Neuronal stem cell (in vitro differentiated cells): Measurements from ENCODE around the gene RAD51B.
A peak's percentile ranks its signal among the peaks of the same experiment; 100 is the strongest.

Source experiments
- DNase-seq: peaks from one replicate; pipeline ENCODE4 v3.0.0-alpha.2; 2013; ENCODE audit warnings: low spot score
- H2AFZ ChIP-seq: one replicate; pipeline ENCODE4 v1.6.1; 2013; ENCODE audit warnings: mild to moderate bottlenecking, low read length, inconsistent platforms
- H2AK5ac ChIP-seq: 2 replicates; pipeline ENCODE4 v1.6.1; 2013; ENCODE audit warnings: low read depth, mild to moderate bottlenecking, inconsistent platforms, low read length, moderate library complexity, mixed read lengths
- H2BK120ac ChIP-seq: 2 replicates; pipeline ENCODE4 v1.6.1; 2013; ENCODE audit warnings: low read depth, mild to moderate bottlenecking, inconsistent platforms, low read length, moderate library complexity, mixed read lengths
- H2BK12ac ChIP-seq: one replicate; pipeline ENCODE4 v1.6.1; 2013; ENCODE audit warnings: low read length, inconsistent platforms
- H2BK15ac ChIP-seq: 2 replicates; pipeline ENCODE4 v1.6.1; 2013; ENCODE audit warnings: mild to moderate bottlenecking, low read length, inconsistent platforms, mixed read lengths
- H2BK5ac ChIP-seq: one replicate; pipeline ENCODE4 v1.6.1; 2013; ENCODE audit warnings: inconsistent platforms, mild to moderate bottlenecking, low read length, moderate library complexity
- H3K14ac ChIP-seq: one replicate; pipeline ENCODE4 v1.6.1; 2013; ENCODE audit warnings: low read length, inconsistent platforms
- H3K18ac ChIP-seq: 2 replicates; pipeline ENCODE4 v1.6.1; 2013; ENCODE audit warnings: low read length, inconsistent platforms
- H3K23ac ChIP-seq: 2 replicates; pipeline ENCODE4 v1.6.1; 2013; ENCODE audit warnings: low read depth, mild to moderate bottlenecking, mixed read lengths, low read length, inconsistent platforms; ENCODE audit not compliant: poor library complexity
- H3K27ac ChIP-seq: replicated peaks from 3 replicates; pipeline ENCODE4 v1.5.1; 2013; ENCODE audit warnings: low read length, inconsistent platforms
- H3K27me3 ChIP-seq, 3 experiments: 2 replicates each; pipeline ENCODE4 v1.6.1; 2013; ENCODE audit warnings: low read length in 3 of 3, mild to moderate bottlenecking in 2 of 3, inconsistent platforms in 1 of 3, low read depth in 1 of 3, mixed read lengths in 1 of 3, moderate library complexity in 1 of 3; ENCODE audit not compliant: control insufficient read depth in 3 of 3, insufficient read depth in 3 of 3
- H3K36me3 ChIP-seq, 2 donors: replicated peaks in 1 of 2; 2 replicates each; pipeline ENCODE4 v1.6.1; 2013; ENCODE audit warnings: low read length in 2 of 2; ENCODE audit not compliant: control insufficient read depth in 2 of 2, insufficient read depth in 2 of 2
- H3K4ac ChIP-seq: 2 replicates; pipeline ENCODE4 v1.6.1; 2013; ENCODE audit warnings: inconsistent platforms, mild to moderate bottlenecking, low read length, moderate library complexity
- H3K4me1 ChIP-seq, 2 donors: 1 replicate in 1 of 2; 2 replicates in 1 of 2; pipeline ENCODE4 v1.6.1; 2013; ENCODE audit warnings: low read length in 2 of 2, low read depth in 1 of 2; ENCODE audit not compliant: control insufficient read depth in 2 of 2, insufficient read depth in 1 of 2
- H3K4me2 ChIP-seq: one replicate; pipeline ENCODE4 v1.6.1; 2013; ENCODE audit warnings: mild to moderate bottlenecking, low read length, inconsistent platforms; ENCODE audit not compliant: insufficient read depth, poor library complexity, severe bottlenecking
- H3K4me3 ChIP-seq, 2 donors: 2 replicates each; pipeline ENCODE4 v1.5.1; 2013; ENCODE audit warnings: low read length in 2 of 2, mild to moderate bottlenecking in 2 of 2, inconsistent platforms in 1 of 2, moderate library complexity in 1 of 2
- H3K79me1 ChIP-seq: one replicate; pipeline ENCODE4 v1.6.1; 2013; ENCODE audit warnings: low read depth, mild to moderate bottlenecking, inconsistent platforms, low read length, moderate library complexity
- H3K9ac ChIP-seq: one replicate; pipeline ENCODE4 v1.6.1; 2013; ENCODE audit warnings: mild to moderate bottlenecking, low read depth, low read length, inconsistent platforms; ENCODE audit not compliant: poor library complexity
- H3K9me3 ChIP-seq, 2 donors: replicated peaks in 1 of 2; 2 replicates each; pipeline versions ENCODE3 to v1.6.1; 2013; ENCODE audit warnings: low read length in 2 of 2, mild to moderate bottlenecking in 2 of 2, inconsistent platforms in 1 of 2, low read depth in 1 of 2, mixed read lengths in 1 of 2, moderate library complexity in 1 of 2; ENCODE audit not compliant: control insufficient read depth in 2 of 2, insufficient read depth in 1 of 2
- H4K8ac ChIP-seq: one replicate; pipeline ENCODE4 v1.6.1; 2013; ENCODE audit warnings: low read depth, mild to moderate bottlenecking, inconsistent platforms, low read length, moderate library complexity
- H4K91ac ChIP-seq: one replicate; pipeline ENCODE4 v1.6.1; 2013; ENCODE audit warnings: low read length, low read depth, mild to moderate bottlenecking, inconsistent platforms; ENCODE audit not compliant: poor library complexity
- WGBS, 2 donors: extraction: QIAGEN DNeasy Blood & Tissue Kit; methylation state at CpG; one replicate each; pipeline ENCODE4 v1.1.7; 2013; ENCODE audit warnings: missing lambda C conversion rate in 2 of 2, mixed read lengths in 1 of 2; ENCODE audit not compliant: insufficient read length in 2 of 2, insufficient replicate concordance in 1 of 2; ENCODE audit errors: extremely low coverage in 2 of 2; 5-methylcytosine and 5-hydroxymethylcytosine counted together

The RAD51B gene

DNA sequence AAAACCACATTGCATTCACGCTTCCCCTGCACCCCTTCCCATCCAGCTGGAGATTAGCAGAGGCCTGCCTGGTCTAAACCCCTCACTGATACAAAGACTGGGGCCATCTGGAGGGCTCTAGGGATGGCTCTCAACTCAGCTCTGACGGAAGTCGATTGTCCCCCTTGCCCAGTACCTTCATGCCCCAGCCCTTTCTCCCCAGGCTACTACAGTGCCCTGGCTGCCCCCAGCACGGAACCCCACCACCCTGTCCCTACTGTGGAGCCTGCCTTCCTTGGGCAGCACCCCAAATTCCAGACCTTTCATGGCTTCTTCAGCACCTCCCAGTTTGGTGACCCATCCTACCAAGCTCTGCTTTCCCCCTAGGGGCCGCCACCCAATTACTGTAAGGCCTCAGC is 947.7 kb downstream of the RAD51B start:
- no peak overlapping the region for H3K4ac ChIP-seq
- H3K9me3 ChIP-seq, result no peaks in the 10 kb centered on the region
- H2AK5ac ChIP-seq, result peak overlapping the region; percentile 53
- no peak overlapping the region for H4K8ac ChIP-seq
- H3K18ac ChIP-seq, result peak overlapping the region; percentile 22
- H3K4me2 ChIP-seq, result no peak overlapping the region
- DNase-seq, result no peak
- H3K27ac ChIP-seq, result no peak overlapping the region
- H3K36me3 ChIP-seq, result no peaks in the 10 kb centered on the region
- no peaks in the 10 kb centered on the region for H3K79me1 ChIP-seq
- no peak overlapping the region for H3K9ac ChIP-seq
- no peak overlapping the region for H2BK120ac ChIP-seq
- H4K91ac ChIP-seq, result no peak overlapping the region
- WGBS, 2 donors, result no CpG with 5 or more reads among the region's 5 CpGs
- H3K14ac ChIP-seq, result no peak overlapping the region
- H3K4me3 ChIP-seq, result no peak overlapping the region
- no peak overlapping the region for H2BK5ac ChIP-seq
- H3K27me3 ChIP-seq, result no peaks in the 10 kb centered on the region
- no peak overlapping the region for H2BK15ac ChIP-seq
- no peak overlapping the region for H3K23ac ChIP-seq
- no peak overlapping the region for H2BK12ac ChIP-seq
- H2AFZ ChIP-seq, result no peak overlapping the region
- H3K4me1 ChIP-seq, result peaks cover 10 to 12% of the 10 kb centered on the region in 2 donors

DNA sequence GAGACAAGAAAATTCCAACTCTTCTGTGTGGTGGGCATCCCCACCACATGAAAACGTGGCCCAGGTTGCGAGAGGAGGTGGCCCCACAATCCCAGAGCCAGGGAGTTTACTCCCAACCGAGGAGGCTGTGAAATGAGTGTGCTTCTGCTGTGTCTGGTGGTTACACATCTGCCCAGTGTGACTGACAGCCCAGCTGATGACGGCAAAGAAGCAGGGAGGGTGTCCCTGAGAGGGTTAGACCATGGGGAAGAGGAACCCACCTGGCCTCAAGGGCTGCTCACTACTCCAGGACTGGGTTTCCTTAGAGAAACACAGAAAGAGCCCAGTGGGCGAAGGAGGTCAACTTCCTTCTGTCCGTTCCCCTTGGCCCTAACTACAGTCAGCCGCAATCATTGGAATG is 948.7 kb downstream of the RAD51B start:
- Histone ChIP-seq H3K79me1 (no peaks in the 10 kb centered on the region), H2BK120ac (no peak overlapping the region), H2AFZ (no peak overlapping the region), H3K18ac (no peak overlapping the region), H4K8ac (no peak overlapping the region), H3K4me2 (no peak overlapping the region), H2AK5ac (peak overlapping the region; percentile 12), H3K9ac (no peak overlapping the region), H3K23ac (no peak overlapping the region), H3K27ac (no peak overlapping the region), H3K27me3 (no peaks in the 10 kb centered on the region), H2BK15ac (no peak overlapping the region), H3K4me3 (no peak overlapping the region), H2BK5ac (no peak overlapping the region), H3K36me3 (no peaks in the 10 kb centered on the region), H3K9me3 (no peaks in the 10 kb centered on the region), H4K91ac (no peak overlapping the region), H2BK12ac (no peak overlapping the region), H3K4me1 (peaks cover under 1 to 2% of the 10 kb centered on the region in 2 donors), H3K4ac (no peak overlapping the region), H3K14ac (no peak overlapping the region)
- no peak for DNase-seq
- no CpG with 5 or more reads among the region's 7 CpGs for WGBS, 2 donors

DNA sequence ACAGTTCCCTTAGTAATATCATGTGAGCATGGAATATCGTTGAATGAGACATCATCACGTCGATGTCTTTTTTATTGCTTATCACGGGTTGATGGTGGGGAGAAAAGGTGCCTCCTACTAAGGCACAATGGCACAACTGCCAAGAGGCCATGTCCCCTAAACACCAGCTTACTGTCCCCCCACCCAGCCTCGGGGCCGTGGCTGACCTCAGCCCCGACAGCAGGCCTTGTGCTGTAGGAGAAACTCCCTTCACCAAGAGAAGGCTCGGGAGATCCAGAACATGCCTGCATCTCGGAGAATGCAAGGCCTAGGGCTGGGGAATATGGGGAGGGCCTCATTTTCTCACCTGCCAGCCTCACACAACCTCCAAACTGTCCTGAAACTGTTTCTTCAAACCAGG is 950.5 kb downstream of the RAD51B start:
- no peak overlapping the region for H2BK12ac ChIP-seq
- peak overlapping the region; percentile 8 for H3K4ac ChIP-seq
- no peaks in the 10 kb centered on the region for H3K36me3 ChIP-seq
- H3K4me2 ChIP-seq, result no peak overlapping the region
- no peak for DNase-seq
- H3K79me1 ChIP-seq, result no peaks in the 10 kb centered on the region
- H3K9ac ChIP-seq, result no peak overlapping the region
- no peak overlapping the region for H4K8ac ChIP-seq
- H2BK120ac ChIP-seq, result no peak overlapping the region
- H4K91ac ChIP-seq, result no peak overlapping the region
- no peaks in the 10 kb centered on the region for H3K27me3 ChIP-seq
- H3K14ac ChIP-seq, result no peak overlapping the region
- H2BK15ac ChIP-seq, result peak overlapping the region; percentile 59
- peak overlapping the region; percentile 79 for H3K18ac ChIP-seq
- peak overlapping the region; percentile 4 for H2BK5ac ChIP-seq
- H3K4me3 ChIP-seq, result no peak overlapping the region
- H3K9me3 ChIP-seq, result no peaks in the 10 kb centered on the region
- WGBS, 2 donors, result no CpG with 5 or more reads among the region's 9 CpGs
- peak overlapping the region; percentile 17 for H3K23ac ChIP-seq
- no peaks in the 10 kb centered on the region for H3K4me1 ChIP-seq
- no peak overlapping the region for H2AK5ac ChIP-seq
- no peak overlapping the region for H3K27ac ChIP-seq
- no peak overlapping the region for H2AFZ ChIP-seq

DNA sequence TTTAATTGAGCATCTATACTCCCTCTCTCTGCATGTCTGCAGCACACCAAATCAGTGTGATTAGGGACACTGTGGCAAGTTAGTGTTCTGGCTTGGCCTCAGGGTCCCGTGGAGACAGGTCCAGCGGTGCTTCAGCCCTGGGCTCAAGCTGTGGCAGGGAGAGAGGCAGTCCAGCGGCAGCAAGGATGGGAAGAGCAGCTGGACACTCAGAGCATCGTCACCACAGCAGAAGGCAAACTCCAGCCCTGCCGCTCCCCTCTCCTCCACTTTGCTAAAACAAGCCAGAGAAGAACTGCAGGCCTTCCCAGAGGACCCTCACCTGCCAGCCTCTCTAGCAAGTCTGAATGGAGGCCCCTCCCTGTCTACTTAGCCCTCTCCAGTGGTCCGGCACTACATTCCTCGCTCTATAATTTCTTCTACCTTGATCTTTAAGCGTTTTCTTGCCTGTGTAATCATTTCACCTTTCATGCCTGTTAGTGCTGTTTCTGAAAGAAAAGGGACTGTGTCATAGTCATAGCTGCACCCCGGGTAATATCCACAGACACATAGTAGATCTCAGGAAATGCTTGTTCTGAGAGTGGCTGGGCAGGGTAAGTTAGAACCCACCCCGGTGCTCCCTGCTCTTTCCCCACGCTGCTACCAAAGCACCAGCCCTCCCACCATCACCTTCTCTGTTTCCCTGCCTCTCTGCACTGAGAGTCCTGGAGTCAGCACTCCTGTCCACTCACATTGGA is 951.1 kb downstream of the RAD51B start:
- H3K9ac ChIP-seq, result no peak overlapping the region

More for the DNA sequence above, 951.1 kb downstream of the RAD51B start:
- H3K4me3 ChIP-seq, result no peak overlapping the region
- no peak overlapping the region for H3K14ac ChIP-seq
- H2BK12ac ChIP-seq, result no peak overlapping the region
- no peaks in the 10 kb centered on the region for H3K79me1 ChIP-seq
- H3K9me3 ChIP-seq, result no peaks in the 10 kb centered on the region
- DNase-seq, result no peak
- H3K4ac ChIP-seq, result no peak overlapping the region
- H2BK5ac ChIP-seq, result peak overlapping the region; percentile 4
- H3K4me2 ChIP-seq, result no peak overlapping the region
- H4K91ac ChIP-seq, result no peak overlapping the region
- peak overlapping the region; percentile 4 for H3K18ac ChIP-seq
- no peaks in the 10 kb centered on the region for H3K27me3 ChIP-seq
- no peak overlapping the region for H4K8ac ChIP-seq
- no CpG with 5 or more reads among the region's 11 CpGs for WGBS, 2 donors
- no peak overlapping the region for H3K23ac ChIP-seq
- H2AK5ac ChIP-seq, result no peak overlapping the region
- no peak overlapping the region for H3K27ac ChIP-seq
- no peak overlapping the region for H2BK15ac ChIP-seq
- no peaks in the 10 kb centered on the region for H3K4me1 ChIP-seq
- no peak overlapping the region for H2AFZ ChIP-seq
- H2BK120ac ChIP-seq, result no peak overlapping the region
- H3K36me3 ChIP-seq, result no peaks in the 10 kb centered on the region
